Measurements from ENCODE around the gene SNN.

The SNN gene
- total RNA-seq = 18.1 to 71.2 (median 28.7) reads per million in 3 donors

DNA sequence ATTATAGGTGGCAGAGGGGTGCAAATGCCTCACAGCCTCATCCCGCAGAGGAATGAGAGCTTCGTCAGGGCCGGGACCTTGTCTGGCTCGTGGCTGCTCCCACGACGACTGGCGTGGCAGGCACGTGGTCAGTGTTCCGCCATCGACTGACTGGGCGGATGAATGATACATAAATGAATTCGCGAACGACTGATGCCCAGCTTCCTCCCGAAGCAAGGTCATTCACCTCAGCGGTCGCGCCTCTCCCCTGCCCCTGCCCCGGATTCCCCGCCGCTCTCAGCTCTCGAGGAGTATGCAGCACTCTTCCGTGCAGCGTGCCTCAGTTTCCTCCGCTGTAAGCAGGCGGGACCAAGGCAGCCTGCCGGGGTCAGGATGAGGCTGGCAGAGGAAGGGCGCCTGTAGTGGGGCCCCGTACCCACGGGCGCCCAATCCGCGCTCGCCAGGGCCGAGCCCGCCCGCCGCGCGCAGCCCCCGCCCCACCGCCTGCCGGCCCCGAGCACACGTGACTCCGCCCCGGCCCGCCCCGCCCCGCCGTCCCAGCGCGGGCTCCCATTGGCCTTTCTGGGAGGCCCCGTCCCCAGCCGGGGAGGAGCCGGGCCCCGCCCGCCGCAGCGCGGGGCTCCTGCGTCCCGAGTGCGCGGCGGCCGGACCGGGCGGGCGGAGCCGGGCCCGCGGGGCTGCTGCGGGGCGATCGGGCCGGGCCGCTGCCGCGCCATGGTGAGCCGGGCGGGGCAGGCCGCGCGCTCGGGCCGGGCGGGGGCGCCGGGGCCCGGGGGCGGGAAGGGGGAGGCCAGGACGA, at the start of gene SNN:
SNN (plus strand) TSS at position 632 of the 799 bp plus-strand sequence. CDS start 7,605 bp downstream, outside the sequence.
- peaks cover 57% of the 10 kb centered on the region for H3K4me1 ChIP-seq (ENCODE audit: control insufficient read depth, insufficient read depth, low read length, poor library complexity, severe bottlenecking)
- H3K4me3 ChIP-seq (ENCODE audit: insufficient read depth, low read depth, low read length, poor library complexity, severe bottlenecking) = peak within 1 kb of the TSS; percentile 87
- H3K27ac ChIP-seq (ENCODE audit: insufficient read depth, low read length, poor library complexity, severe bottlenecking) = peak within 1 kb of the TSS; percentile 54
- no peaks in the 10 kb centered on the region for H3K27me3 ChIP-seq (replicated peaks; ENCODE audit: control insufficient read depth, insufficient read depth, low read length, poor library complexity, severe bottlenecking)
- peak; percentile 75 to 82 (median 76) for DNase-seq
- H3K36me3 ChIP-seq (ENCODE audit: control insufficient read depth, insufficient read depth, low read length) = no peaks in the 10 kb centered on the region
- H3K9me3 ChIP-seq (ENCODE audit: control insufficient read depth, low read length) = no peaks in the 10 kb centered on the region

DNA sequence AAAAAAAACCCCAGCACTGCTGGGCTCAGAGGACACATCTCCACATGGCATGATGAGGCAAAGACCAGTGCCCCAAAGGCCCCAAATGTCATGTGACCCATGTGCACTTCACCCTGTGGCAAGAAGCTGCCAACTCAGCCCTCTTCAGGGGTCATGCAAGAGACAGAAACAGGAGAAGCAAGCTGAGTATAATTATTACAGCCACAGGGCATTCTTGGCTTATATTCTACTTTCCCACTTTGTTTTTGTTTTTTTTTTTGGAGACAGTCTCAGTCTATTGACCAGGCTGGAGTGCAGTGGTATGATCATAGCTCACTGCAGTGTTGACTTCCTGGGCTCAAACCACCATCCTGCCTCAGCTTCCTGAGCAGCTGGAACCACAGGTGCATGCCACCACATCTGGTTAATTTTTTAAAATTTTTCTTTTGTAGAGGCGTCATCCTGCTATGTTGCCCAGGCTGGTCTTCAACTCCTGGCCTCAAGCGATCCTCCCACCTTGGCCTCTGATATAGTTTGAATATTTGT, 48.9 kb upstream of the SNN start:
- Histone ChIP-seq H3K27me3 (replicated peaks; ENCODE audit: control insufficient read depth, insufficient read depth, low read length, poor library complexity, severe bottlenecking) (no peaks in the 10 kb centered on the region), H3K27ac (ENCODE audit: insufficient read depth, low read length, poor library complexity, severe bottlenecking) (peak overlapping the region; percentile 44), H3K36me3 (ENCODE audit: control insufficient read depth, insufficient read depth, low read length) (no peaks in the 10 kb centered on the region), H3K4me3 (ENCODE audit: insufficient read depth, low read depth, low read length, poor library complexity, severe bottlenecking) (no peak overlapping the region), H3K4me1 (ENCODE audit: control insufficient read depth, insufficient read depth, low read length, poor library complexity, severe bottlenecking) (peaks cover 49% of the 10 kb centered on the region), H3K9me3 (ENCODE audit: control insufficient read depth, low read length) (no peaks in the 10 kb centered on the region)
- DNase-seq = peak in 2 of 3 donors; percentile 11

DNA sequence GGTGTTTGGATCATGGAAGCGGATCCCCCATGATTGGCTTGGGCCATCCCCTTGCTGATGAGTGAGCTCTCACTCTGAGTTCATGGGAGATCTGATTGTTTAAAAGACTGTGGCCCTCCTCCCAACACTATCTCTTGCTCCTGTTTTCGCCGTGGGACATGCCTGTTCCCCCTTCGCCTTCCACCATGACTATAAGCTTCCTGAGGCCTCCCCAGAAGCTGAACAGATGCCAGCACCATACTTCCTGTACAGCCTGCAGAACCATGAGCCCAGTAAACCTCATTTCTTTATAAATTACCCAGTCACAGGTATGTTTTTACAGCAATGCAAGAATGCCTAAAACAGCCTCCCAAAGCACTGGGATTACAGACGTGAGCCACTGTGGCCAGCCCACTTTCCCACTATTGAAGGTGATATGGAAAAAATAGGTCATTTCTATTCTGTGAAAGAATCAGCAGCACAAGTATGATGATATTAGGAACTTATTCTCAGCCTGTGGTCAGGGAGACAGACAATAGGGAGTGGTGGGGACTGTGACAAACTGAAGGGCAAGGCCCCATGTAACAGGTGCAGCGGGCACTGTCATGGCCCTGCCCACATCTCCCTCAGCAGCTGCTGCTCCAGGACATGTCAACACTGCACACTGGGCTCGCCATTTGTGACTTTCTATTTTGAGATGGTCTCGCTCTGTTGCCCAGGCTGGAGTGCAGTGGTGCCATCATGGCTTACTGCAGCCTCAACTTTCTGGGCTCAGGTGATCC, 47.8 kb upstream of the SNN start:
- no peaks in the 10 kb centered on the region for H3K9me3 ChIP-seq (ENCODE audit: control insufficient read depth, low read length)
- H3K4me1 ChIP-seq (ENCODE audit: control insufficient read depth, insufficient read depth, low read length, poor library complexity, severe bottlenecking) = peaks cover 55% of the 10 kb centered on the region
- peak overlapping the region; percentile 15 for H3K4me3 ChIP-seq (ENCODE audit: insufficient read depth, low read depth, low read length, poor library complexity, severe bottlenecking)
- no peak for DNase-seq
- no peaks in the 10 kb centered on the region for H3K36me3 ChIP-seq (ENCODE audit: control insufficient read depth, insufficient read depth, low read length)
- H3K27me3 ChIP-seq (replicated peaks; ENCODE audit: control insufficient read depth, insufficient read depth, low read length, poor library complexity, severe bottlenecking) = no peaks in the 10 kb centered on the region
- H3K27ac ChIP-seq (ENCODE audit: insufficient read depth, low read length, poor library complexity, severe bottlenecking) = no peak overlapping the region

DNA sequence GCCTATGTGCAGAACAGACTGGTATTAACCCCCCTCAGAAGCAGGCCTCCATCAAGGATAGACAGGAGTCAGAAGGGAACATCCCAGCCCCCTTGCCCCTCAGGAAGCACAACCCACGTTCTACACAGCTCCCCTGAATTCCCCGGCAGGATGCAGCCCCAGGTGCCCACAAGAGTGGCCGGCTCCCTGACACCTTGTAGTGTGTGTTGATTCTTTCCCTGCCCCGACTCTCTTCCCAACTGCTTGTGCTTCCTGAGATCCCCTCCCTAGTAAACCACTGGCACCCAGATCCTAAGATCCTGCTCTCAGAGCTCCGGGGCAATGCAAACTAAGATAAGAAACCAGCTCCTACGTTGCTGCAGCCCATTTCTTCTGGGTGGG, 46.7 kb upstream of the SNN start:
- H3K9me3 ChIP-seq (ENCODE audit: control insufficient read depth, low read length) = no peaks in the 10 kb centered on the region
- H3K4me3 ChIP-seq (ENCODE audit: insufficient read depth, low read depth, low read length, poor library complexity, severe bottlenecking) = peak overlapping the region; percentile 51
- peak overlapping the region; percentile 55 for H3K27ac ChIP-seq (ENCODE audit: insufficient read depth, low read length, poor library complexity, severe bottlenecking)
- H3K36me3 ChIP-seq (ENCODE audit: control insufficient read depth, insufficient read depth, low read length) = no peaks in the 10 kb centered on the region
- DNase-seq = no peak
- H3K27me3 ChIP-seq (replicated peaks; ENCODE audit: control insufficient read depth, insufficient read depth, low read length, poor library complexity, severe bottlenecking) = no peaks in the 10 kb centered on the region
- peaks cover 55% of the 10 kb centered on the region for H3K4me1 ChIP-seq (ENCODE audit: control insufficient read depth, insufficient read depth, low read length, poor library complexity, severe bottlenecking)

DNA sequence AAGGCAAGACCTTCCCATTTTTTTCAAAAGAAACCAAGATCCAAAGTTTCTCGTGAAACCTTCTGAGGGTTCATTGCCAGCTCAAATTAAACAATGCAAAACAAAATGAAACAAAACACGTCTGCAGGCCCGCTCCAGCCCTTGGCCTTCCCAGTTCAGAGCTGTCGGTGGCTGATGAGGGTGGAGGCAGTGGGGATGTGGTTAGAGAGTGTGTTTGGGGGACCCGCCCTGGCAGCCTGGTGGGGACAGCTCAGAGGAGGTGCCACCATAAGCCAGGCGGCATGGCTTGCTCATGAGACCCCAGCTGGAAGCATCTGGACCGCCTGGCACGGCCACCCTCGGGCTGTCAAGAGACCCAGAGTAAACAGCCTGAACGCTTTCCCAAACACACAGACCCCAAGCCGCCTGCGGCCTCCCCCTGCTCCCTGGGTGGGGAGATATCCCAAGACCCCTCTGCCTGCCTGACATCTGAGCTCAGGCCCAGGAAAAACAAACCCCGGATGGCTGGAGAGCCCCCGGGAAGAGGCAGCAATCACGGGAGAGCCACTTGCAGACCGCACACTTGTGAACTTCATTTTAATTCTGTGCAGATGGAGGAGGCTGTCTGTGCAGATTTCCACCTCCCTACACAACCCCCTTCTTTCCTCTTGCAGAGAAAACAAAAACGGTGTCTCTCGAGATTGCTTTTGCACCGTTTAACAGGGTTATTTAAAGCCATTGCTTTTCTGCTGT, 46.2 kb upstream of the SNN start:
- DNase-seq = peak in 1 of 3 donors; percentile 16
- Histone ChIP-seq H3K9me3 (ENCODE audit: control insufficient read depth, low read length) (no peaks in the 10 kb centered on the region), H3K4me1 (ENCODE audit: control insufficient read depth, insufficient read depth, low read length, poor library complexity, severe bottlenecking) (peaks cover 55% of the 10 kb centered on the region), H3K27ac (ENCODE audit: insufficient read depth, low read length, poor library complexity, severe bottlenecking) (peak overlapping the region; percentile 55), H3K36me3 (ENCODE audit: control insufficient read depth, insufficient read depth, low read length) (no peaks in the 10 kb centered on the region), H3K27me3 (replicated peaks; ENCODE audit: control insufficient read depth, insufficient read depth, low read length, poor library complexity, severe bottlenecking) (no peaks in the 10 kb centered on the region), H3K4me3 (ENCODE audit: insufficient read depth, low read depth, low read length, poor library complexity, severe bottlenecking) (peak overlapping the region; percentile 51)

DNA sequence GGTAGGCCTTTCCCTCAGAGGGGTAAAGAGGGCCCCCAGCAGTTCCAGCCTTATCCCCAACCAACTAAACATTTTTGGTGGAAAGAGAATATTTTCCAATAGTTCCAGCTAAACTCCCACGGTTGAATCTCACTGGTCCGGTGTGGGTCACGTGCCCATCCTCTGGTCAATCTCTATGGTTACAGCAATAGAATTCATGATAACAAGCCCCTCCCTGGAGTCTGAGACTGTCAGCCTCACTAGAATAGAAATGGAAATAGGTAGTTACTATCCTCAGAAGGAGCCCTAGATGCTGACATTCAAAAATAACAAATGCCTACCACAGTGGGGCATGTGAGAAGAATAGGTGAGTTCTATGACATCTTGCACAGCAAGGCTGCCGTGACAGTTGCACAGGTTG, 44.0 kb upstream of the SNN start:
- H3K4me3 ChIP-seq (ENCODE audit: insufficient read depth, low read depth, low read length, poor library complexity, severe bottlenecking) = no peak overlapping the region
- no peaks in the 10 kb centered on the region for H3K36me3 ChIP-seq (ENCODE audit: control insufficient read depth, insufficient read depth, low read length)
- H3K4me1 ChIP-seq (ENCODE audit: control insufficient read depth, insufficient read depth, low read length, poor library complexity, severe bottlenecking) = peaks cover 46% of the 10 kb centered on the region
- H3K27ac ChIP-seq (ENCODE audit: insufficient read depth, low read length, poor library complexity, severe bottlenecking) = no peak overlapping the region
- no peaks in the 10 kb centered on the region for H3K27me3 ChIP-seq (replicated peaks; ENCODE audit: control insufficient read depth, insufficient read depth, low read length, poor library complexity, severe bottlenecking)
- DNase-seq = no peak
- no peaks in the 10 kb centered on the region for H3K9me3 ChIP-seq (ENCODE audit: control insufficient read depth, low read length)

DNA sequence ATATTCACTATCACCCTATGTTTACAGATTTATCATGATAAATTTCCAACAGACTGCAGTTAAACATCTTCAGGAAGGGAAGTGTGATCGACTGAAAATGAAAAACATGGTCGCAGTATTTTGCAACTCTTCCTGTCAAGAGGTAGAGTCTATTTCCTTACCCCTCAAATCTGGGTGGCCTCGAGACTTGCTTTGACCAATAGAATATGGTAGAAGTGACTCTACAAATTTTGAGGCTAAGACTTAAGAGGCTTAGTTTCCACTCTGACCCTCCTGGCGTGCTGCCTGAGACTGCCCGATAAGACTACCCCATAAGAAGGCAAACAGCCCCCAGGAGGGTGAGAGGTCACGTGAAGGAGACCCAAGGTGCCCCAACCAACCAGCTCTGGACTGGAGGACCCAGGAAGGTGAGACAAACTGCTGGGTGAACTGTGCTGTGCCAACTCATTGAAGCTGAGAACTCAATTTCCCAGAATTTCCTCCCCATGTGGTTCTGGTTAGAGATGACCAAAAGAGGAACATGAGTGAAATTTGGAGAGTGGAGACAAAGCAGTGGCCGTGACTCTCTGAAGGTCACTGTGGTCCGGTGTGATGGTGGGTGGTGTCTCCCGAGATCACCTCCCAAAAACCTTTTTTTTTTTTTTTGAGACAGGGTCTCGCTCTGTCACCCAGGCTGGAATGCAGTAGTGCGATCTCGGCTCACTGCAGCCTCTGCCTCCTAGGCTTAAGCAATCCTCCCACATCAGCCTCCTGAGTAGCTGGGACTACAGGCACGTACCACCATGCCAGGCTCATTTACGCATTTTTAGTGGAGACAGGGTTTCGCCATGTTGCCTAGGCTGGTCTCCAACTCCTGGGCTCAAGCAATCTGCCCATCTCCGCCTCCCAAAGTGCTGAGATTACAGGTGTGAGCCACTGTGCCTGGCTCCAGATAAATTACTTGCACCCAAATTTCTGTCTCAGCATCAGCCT, 43.3 kb upstream of the SNN start:
- Histone ChIP-seq H3K4me1 (ENCODE audit: control insufficient read depth, insufficient read depth, low read length, poor library complexity, severe bottlenecking) (peaks cover 45% of the 10 kb centered on the region), H3K4me3 (ENCODE audit: insufficient read depth, low read depth, low read length, poor library complexity, severe bottlenecking) (no peak overlapping the region), H3K27ac (ENCODE audit: insufficient read depth, low read length, poor library complexity, severe bottlenecking) (no peak overlapping the region)

DNA sequence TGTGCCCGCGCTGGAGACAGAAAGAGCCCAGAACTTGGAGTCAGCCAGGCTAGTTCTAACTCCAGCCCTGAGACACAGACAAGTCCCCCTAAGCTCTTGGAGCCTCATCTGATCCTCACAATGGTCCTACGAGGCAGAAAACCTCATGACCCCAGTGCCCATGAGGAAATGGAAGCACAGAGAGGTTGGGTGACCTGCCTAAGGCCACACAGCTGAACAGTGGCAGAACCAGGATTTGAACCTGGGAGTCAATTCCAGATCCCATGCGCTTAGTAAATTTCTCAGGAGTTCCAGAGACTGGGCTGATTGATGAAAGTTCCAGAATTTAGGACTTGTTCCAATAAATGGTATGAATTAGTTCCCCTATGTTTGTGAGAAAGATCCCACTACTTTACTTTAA, 42.5 kb upstream of the SNN start:
- Histone ChIP-seq H3K4me3 (ENCODE audit: insufficient read depth, low read depth, low read length, poor library complexity, severe bottlenecking) (no peak overlapping the region), H3K27me3 (replicated peaks; ENCODE audit: control insufficient read depth, insufficient read depth, low read length, poor library complexity, severe bottlenecking) (no peaks in the 10 kb centered on the region), H3K27ac (ENCODE audit: insufficient read depth, low read length, poor library complexity, severe bottlenecking) (no peak overlapping the region), H3K4me1 (ENCODE audit: control insufficient read depth, insufficient read depth, low read length, poor library complexity, severe bottlenecking) (peaks cover 40% of the 10 kb centered on the region), H3K9me3 (ENCODE audit: control insufficient read depth, low read length) (no peaks in the 10 kb centered on the region), H3K36me3 (ENCODE audit: control insufficient read depth, insufficient read depth, low read length) (no peaks in the 10 kb centered on the region)
- no peak for DNase-seq

More for the DNA sequence above, 43.3 kb upstream of the SNN start:
- Histone ChIP-seq H3K36me3 (ENCODE audit: control insufficient read depth, insufficient read depth, low read length) (no peaks in the 10 kb centered on the region), H3K9me3 (ENCODE audit: control insufficient read depth, low read length) (no peaks in the 10 kb centered on the region), H3K27me3 (replicated peaks; ENCODE audit: control insufficient read depth, insufficient read depth, low read length, poor library complexity, severe bottlenecking) (no peaks in the 10 kb centered on the region)
- DNase-seq = no peak
